Activated T-helper 1 cell treated with anti-CD3 and anti-CD28 coated beads, Interleukin-2, amount 50 U/mL, for 16 hours (primary cell): ENCODE measurements around the gene AVEN.
"Not testable (repeated sequence)": the region's sequence is repeated elsewhere in the genome, so short reads cannot be mapped to it uniquely, and the experiment has no call there.

Source experiments
- DNase-seq, 2 donors: peaks; one replicate each; pipeline ENCODE4 v3.0.0-alpha.2; 2020; ENCODE audit warnings: low read depth in 1 of 2, low spot score in 1 of 2

Gene AVEN

DNA sequence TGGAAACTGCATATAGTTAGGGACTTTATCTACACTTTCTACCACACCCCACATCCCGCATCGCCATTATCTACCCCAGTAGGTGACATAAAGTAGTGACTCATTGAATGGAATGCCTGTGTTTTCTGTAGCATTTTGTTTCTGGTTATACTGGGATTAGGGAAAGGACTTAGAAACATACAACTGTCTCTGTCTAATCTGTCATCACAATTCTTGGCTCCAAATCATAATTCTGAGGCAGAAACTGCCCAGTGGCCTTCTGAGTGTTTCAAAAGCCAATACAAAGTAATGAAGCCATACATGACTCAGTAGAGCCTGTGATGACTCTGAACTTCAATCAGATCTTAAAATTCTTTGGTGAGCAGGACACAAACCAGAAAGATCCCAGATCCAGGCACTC is 186.4 kb downstream of the AVEN start:
- DNase-seq, result no peak

DNA sequence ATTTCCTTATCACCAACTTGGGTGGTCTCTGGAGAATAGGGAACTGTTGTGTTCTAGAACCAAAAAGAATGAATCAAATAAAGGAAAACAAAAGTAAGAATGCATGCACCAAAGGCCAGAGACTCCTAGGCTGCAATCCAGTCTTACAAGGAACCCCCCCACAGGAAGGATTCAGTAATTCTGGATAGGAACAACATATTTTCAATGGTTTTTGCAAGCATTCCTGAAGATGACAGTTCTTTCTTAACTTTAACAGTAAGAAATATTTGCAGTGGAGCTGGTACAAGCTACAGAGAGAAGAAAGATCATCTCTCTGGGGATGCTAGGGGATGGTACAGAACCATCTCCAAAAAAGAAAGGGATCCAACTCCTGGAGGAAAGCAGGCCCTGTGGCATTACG is 186.9 kb downstream of the AVEN start:
- DNase-seq, result no peak

GRCh38 chr15:33851079-33851478 is 187.9 kb downstream of the AVEN start:
- DNase-seq, result no peak

DNA sequence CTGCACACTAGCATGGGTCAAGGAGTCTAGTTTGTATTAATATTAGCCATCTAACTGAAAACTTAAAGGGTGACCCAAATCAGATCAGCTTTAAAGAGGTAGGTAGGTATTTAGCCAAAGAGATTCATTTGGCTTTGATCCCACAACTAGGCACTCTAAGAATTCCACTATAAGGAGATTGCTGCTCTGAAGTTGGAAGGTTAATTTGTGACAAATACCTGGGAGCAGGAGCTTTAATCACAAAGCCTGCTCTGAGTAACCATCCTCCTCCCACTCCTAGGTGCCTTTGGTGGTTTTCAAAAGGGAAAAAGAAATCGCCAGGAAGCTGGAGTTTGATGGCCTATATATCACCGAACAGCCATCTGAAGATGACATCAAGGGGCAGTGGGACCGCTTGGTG is 191.0 kb downstream of the AVEN start:
- DNase-seq, result no peak

DNA sequence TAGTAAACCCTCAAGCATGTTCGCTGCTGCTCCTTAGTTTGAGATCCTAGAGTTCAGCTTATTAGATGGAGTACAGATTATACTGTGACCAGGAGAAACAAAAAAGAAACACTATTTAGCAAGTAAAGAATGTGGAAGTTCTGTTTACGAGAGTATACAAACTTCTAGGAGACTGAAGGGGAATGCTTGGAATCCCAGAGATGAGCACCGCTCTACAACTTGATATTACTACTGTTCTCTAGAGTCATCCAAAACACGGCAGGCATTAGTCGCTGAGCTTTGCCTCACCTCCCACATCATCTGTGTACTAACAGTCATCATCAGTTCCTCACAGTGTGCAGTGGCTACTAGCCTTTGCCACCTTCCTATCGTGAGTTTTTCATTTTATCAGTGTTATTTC is 192.1 kb downstream of the AVEN start:
- DNase-seq, result no peak

DNA sequence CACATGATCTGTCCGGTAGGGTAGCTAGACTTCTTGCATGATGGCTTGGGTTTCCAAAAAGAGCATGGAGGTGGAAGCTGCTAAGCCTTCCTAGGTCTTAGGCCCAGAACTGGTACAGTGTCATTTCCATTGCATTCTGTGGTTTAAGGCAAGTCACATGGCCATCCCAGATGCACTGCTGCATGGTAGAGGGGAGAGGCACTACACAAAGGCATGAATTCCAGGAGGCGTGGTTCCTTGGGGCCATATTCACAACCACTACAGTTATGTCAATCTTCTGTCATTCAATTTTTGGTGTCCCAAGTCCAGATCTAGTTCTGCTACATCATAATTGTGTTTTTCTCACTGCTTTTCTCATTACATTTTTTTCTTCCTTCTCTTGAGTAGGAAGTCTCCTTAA is 192.9 kb downstream of the AVEN start:
- no peak for DNase-seq

- no peak for DNase-seq
Observed at GRCh38 chr15:33844597-33844996, 194.4 kb downstream of the AVEN start.

DNA sequence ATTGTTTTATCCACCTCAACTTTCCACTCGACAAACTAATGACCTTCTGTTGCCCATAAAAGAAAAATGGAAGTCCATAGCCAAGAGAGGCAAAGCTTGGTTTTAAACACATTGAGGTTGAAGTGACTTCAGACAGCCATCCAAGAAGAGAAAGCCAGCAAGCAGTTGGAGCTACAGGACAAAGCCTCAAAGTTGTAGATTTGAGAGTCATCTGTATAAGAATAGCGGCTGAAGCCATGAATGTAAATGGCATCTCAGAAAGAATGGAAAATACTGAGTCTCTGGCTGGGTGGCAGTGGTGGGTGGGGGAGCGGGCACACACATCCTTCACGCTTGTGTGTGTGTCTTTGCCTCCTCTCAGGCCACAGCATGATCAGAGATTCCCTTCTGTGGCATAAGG is 194.8 kb downstream of the AVEN start:
- DNase-seq, result no peak

DNA sequence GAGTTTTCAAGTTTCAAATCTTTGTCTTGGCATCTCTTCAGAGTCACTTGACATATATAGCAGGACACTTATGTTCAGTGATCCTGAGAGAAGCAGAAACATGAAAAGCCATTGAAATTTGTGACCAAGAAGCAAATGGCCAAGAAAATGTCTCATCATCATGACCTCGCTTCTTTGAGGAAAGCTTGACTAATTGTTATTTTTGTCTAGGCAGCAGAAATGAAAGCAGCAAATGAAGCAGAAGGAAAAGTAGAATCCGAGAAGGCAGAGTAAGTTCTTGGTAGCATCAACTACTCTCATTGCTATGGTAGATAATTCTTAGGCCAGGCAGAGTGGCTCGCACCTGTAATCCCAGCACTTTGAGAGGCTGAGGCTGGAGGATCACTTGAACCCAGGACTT is 198.4 kb downstream of the AVEN start:
- no peak for DNase-seq

DNA sequence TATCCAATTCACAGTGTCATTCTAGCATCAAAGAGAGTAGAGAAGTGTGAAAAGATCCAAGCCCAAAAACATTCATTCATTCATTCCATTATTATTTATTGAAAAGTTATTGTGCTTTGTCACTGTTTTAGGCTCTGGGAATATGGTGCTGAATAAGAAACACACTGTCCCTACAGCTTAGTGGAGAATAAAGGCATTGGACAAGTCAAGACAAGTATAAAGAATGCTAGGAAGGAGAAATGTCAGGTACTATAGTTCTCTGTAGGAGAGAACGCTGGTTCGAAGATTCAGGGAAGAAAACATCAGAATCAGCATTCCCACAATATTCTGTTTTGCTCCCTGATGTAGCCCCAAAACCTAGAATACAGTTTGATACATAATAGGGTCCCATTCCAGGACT is 199.5 kb downstream of the AVEN start:
- DNase-seq, result no peak

DNA sequence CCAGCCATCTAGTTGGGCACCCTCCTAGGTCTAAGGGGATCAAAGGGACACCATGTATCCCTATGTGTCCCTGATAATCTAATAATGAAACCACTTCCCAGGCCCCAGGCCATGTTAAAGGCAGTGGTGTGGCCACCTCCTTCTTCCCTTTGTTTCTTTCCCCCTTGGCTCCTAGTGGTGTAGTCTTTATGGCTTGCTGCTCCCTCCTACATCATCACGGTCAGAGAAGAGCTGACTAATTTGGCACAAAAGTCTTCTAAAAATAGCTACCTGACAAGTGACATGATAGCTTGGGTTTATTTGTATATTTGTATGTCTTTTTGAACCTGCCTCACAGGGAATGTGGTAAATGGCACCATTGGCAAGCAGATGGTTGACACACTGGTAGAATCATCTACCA is 201.7 kb downstream of the AVEN start:
- DNase-seq, result no peak

DNA sequence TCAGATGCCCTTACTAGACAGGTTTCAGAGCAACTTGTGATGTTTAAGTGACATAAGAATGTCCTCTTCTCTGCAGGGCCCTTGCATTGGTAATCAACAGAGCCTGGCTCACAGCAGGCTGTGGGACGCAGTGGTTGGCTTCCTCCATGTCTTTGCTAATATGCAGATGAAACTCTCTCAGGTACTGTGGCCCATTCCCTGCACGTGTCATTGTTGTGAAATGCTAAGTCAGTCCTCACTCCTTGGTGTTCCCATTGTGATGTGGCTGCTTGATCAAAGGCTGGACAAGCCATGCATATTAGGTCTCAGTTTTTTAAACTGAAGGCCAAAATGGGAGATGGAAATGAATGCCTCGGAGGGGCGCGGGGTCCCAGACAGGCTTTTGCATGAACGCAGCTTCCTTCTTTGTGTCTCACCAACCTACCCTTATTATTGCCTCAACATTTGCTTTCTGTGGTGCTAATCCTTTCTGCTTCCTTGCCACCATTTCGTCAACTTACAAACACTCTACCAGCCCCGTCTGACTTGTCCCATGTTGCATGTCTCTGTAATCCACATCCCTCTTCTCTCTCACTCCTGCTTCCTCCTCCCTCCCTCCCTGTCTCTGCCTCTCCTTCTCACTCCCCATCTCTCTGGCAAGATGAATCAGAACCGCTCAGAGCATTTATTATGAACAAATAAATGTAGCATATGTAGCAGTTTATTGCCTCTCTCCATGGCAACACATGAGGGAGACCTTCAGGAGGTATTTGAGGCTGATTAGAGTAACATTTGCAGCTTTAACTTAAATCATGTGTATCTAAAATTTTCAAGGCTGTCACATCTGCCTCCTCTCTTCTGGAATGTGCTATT is 203.9 kb downstream of the AVEN start:
- no peak for DNase-seq

DNA sequence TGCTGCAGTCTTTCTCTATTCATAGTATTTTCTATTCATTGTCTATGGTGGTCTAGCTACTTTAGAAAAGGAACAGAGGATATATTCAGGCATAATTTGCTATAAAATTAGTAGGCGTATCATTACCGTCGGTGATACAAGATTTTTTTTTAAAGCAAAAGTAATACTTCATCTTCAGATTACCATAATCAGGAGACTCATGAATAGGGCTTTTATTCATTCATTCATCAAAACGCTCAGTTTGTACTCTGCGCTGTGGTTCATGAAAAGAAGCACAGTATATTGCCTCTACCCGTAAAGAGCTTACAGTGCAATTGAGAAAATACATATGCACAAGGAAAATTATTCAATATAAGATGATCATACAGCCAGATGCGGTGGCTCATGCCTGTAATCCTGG is 207.4 kb downstream of the AVEN start:
- no peak for DNase-seq

- no peak for DNase-seq
Observed at GRCh38 chr15:33830351-33830750, 208.7 kb downstream of the AVEN start.

DNA sequence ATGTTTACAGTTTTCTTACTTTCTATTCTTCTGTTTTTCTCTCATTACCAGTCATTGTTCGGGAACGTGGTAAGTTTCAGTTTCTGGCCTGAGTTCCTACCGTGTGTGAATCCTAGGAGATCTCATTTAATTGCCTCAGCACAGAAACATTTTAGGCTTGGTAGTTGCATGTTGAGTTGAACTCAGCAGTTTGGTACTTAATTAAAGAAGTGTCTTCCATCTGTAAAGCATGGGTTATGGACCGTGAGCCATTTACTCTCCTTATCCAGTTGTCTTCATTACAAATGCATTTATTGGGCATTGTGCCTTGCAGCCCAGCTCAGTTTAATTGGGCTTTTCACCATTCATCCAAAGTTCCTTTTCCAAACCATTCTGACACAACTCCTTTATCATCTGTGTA is 212.8 kb downstream of the AVEN start:
- DNase-seq, result no peak

DNA sequence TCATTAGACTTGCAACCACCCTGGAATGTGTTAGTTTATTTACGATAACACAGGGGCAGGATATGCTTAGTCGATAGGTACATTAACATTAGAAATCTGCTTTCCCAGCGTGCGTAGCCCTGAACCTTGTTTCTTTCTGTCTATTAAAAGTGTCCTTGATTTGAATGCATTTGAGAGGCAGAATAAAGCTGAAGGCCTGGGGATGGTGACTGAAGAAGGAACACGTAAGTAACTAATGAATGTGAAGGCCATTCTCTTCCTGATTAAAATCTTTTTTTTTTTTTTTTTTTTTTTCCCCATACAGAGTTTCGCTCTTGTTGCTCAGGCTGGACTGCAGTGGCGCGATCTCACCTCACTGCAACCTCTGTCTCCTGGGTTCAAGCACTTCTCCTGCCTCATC is 213.6 kb downstream of the AVEN start:
- no peak for DNase-seq

GRCh38 chr15:33823119-33823518 is 215.9 kb downstream of the AVEN start:
- DNase-seq, result no peak

- DNase-seq, result no peak
Observed at GRCh38 chr15:33822479-33822878, 216.5 kb downstream of the AVEN start.

DNA sequence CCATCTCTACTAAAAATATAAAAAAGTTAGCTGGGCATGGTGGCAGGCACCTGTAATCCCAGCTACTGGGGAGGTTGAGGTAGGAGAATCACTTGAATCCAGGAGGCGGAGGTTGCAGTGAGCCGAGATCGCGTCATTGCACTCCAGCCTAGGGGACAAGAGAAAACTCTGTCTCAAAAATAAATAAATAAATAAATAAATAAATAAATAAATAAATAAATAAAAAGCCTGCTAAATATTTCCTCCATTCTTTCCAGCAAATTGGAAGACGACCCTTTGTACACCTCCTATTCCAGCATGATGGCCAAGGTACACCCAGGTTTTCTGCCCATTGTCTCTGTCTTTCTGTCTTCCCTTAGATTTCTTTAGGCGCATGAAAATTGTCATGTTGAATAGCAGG is 219.5 kb downstream of the AVEN start:
- not testable (repeated sequence) for DNase-seq
